ENCODE results near the gene SPTSSB. TPM values are rescaled to one million over a fixed set of nuclear protein-coding genes. Genes with fewer than 3 reads are reported as not detected.

SPTSSB gene
- total and polyA plus RNA-seq, 2 experiments from 2014 or later, result 5.0 to 6.9 TPM

- 56% methylated on average over 3 of the region's 3 CpGs for WGBS (ENCODE audit: low lambda C conversion rate, missing lambda C conversion rate)
- Histone ChIP-seq H3K4me1 (ENCODE audit: insufficient read depth) (no peaks in the 10 kb centered on the region), H3K27ac (no peak overlapping the region), H3K36me3 (replicated peaks; ENCODE audit: insufficient read depth, low read depth) (no peaks in the 10 kb centered on the region), H3K4me2 (no peak overlapping the region), H3K9me3 (ENCODE audit: low read depth) (no peaks in the 10 kb centered on the region), H4K20me1 (ENCODE audit: insufficient read depth, poor library complexity, severe bottlenecking) (no peaks in the 10 kb centered on the region), H3K9me2 (replicated peaks; ENCODE audit: insufficient read depth) (no peaks in the 10 kb centered on the region), H2AFZ (no peak overlapping the region), H3K27me3 (no peaks in the 10 kb centered on the region), H3K4me3 (no peak overlapping the region), H3K79me2 (no peaks in the 10 kb centered on the region)
- no peak for TF ChIP-seq EZH2phosphoT487 (IDR thresholded peaks at IDR 0.05; ENCODE audit: low read depth, severe bottlenecking, unreplicated experiment)
- no peak for TF ChIP-seq EZH2 (IDR thresholded peaks at IDR 0.05; ENCODE audit: borderline replicate concordance)
- TF ChIP-seq CTCF (IDR thresholded peaks at IDR 0.05; ENCODE audit: poor library complexity), result no peak
- no peak for DNase-seq (ENCODE audit: low spot score)
Measured at GRCh38 chr3:161343540-161343939, 27.8 kb downstream of the SPTSSB start.

- Histone ChIP-seq H3K36me3 (replicated peaks; ENCODE audit: insufficient read depth, low read depth) (no peaks in the 10 kb centered on the region), H3K9me3 (ENCODE audit: low read depth) (no peaks in the 10 kb centered on the region), H3K4me3 (no peak overlapping the region), H3K27ac (no peak overlapping the region), H2AFZ (no peak overlapping the region), H3K79me2 (no peaks in the 10 kb centered on the region), H3K4me2 (no peak overlapping the region), H3K27me3 (no peaks in the 10 kb centered on the region), H3K4me1 (ENCODE audit: insufficient read depth) (no peaks in the 10 kb centered on the region), H4K20me1 (ENCODE audit: insufficient read depth, poor library complexity, severe bottlenecking) (no peaks in the 10 kb centered on the region), H3K9me2 (replicated peaks; ENCODE audit: insufficient read depth) (no peaks in the 10 kb centered on the region)
- TF ChIP-seq CTCF (IDR thresholded peaks at IDR 0.05; ENCODE audit: poor library complexity) (no peak), EZH2phosphoT487 (IDR thresholded peaks at IDR 0.05; ENCODE audit: low read depth, severe bottlenecking, unreplicated experiment) (no peak)
- WGBS (ENCODE audit: low lambda C conversion rate, missing lambda C conversion rate), result 76% methylated on average over 3 of the region's 3 CpGs
- no peak for DNase-seq (ENCODE audit: low spot score)
Measured at GRCh38 chr3:161342629-161343028, 28.7 kb downstream of the SPTSSB start.

GRCh38 chr3:161339517-161340500 is 31.5 kb downstream of the SPTSSB start:
- H3K27me3 ChIP-seq, result no peaks in the 10 kb centered on the region
- no peak overlapping the region for H3K4me2 ChIP-seq
- H2AFZ ChIP-seq, result no peak overlapping the region
- no peaks in the 10 kb centered on the region for H3K9me3 ChIP-seq (ENCODE audit: low read depth)
- H3K4me3 ChIP-seq, result no peak overlapping the region
- H3K9me2 ChIP-seq (replicated peaks; ENCODE audit: insufficient read depth), result no peaks in the 10 kb centered on the region
- no peaks in the 10 kb centered on the region for H3K4me1 ChIP-seq (ENCODE audit: insufficient read depth)
- H3K79me2 ChIP-seq, result no peaks in the 10 kb centered on the region
- TF ChIP-seq EZH2phosphoT487 (IDR thresholded peaks at IDR 0.05; ENCODE audit: low read depth, severe bottlenecking, unreplicated experiment) (no peak), EZH2 (IDR thresholded peaks at IDR 0.05; ENCODE audit: borderline replicate concordance) (no peak)
- no peaks in the 10 kb centered on the region for H4K20me1 ChIP-seq (ENCODE audit: insufficient read depth, poor library complexity, severe bottlenecking)
- no peak for DNase-seq (ENCODE audit: low spot score)
- no peaks in the 10 kb centered on the region for H3K36me3 ChIP-seq (replicated peaks; ENCODE audit: insufficient read depth, low read depth)
- H3K27ac ChIP-seq, result no peak overlapping the region
- 50% methylated on average over 4 of the region's 4 CpGs for WGBS (ENCODE audit: low lambda C conversion rate, missing lambda C conversion rate)

- no peak for DNase-seq (ENCODE audit: low spot score)
- no peak overlapping the region for H2AFZ ChIP-seq
Measured at GRCh38 chr3:161337311-161337710, 34.0 kb downstream of the SPTSSB start.

More at GRCh38 chr3:161337311-161337710, 34.0 kb downstream of the SPTSSB start:
- H3K9me2 ChIP-seq (replicated peaks; ENCODE audit: insufficient read depth), result no peaks in the 10 kb centered on the region
- no peaks in the 10 kb centered on the region for H4K20me1 ChIP-seq (ENCODE audit: insufficient read depth, poor library complexity, severe bottlenecking)
- H3K79me2 ChIP-seq, result no peaks in the 10 kb centered on the region
- no peak overlapping the region for H3K4me3 ChIP-seq
- H3K27me3 ChIP-seq, result no peaks in the 10 kb centered on the region
- TF ChIP-seq EZH2 (IDR thresholded peaks at IDR 0.05; ENCODE audit: borderline replicate concordance) (no peak), CTCF (IDR thresholded peaks at IDR 0.05; ENCODE audit: poor library complexity) (no peak), EZH2phosphoT487 (IDR thresholded peaks at IDR 0.05; ENCODE audit: low read depth, severe bottlenecking, unreplicated experiment) (no peak)
- no peak overlapping the region for H3K27ac ChIP-seq
- H3K4me1 ChIP-seq (ENCODE audit: insufficient read depth), result no peaks in the 10 kb centered on the region
- no peaks in the 10 kb centered on the region for H3K9me3 ChIP-seq (ENCODE audit: low read depth)
- H3K36me3 ChIP-seq (replicated peaks; ENCODE audit: insufficient read depth, low read depth), result no peaks in the 10 kb centered on the region
- H3K4me2 ChIP-seq, result no peak overlapping the region

Measured in hepatocyte (in vitro differentiated cells).